Caco-2 (cell line): ENCODE measurements around the gene MCEE. TPM values are rescaled to one million over a fixed set of nuclear protein-coding genes. Genes with fewer than 3 reads are reported as not detected.

Experiments
- BruUV-seq: library from RNA; stranded (reverse); fragments of 400-500 nt; replicated peaks from 2 replicates; lab custom pipeline; 2021; lab: Mats Ljungman, UMichigan
- CTCF ChIA-PET: fragments of 300-600 bp; sonication (Branson Sonifier 250); formaldehyde crosslinking; loops from one replicate; lab custom pipeline; 2022; ENCODE audit warnings: antibody characterized with exemption; lab: Charles Lee
- POLR2A ChIA-PET: fragments of 300-600 bp; sonication (Branson Sonifier 250); formaldehyde crosslinking; loops from one replicate; lab custom pipeline; 2022; ENCODE audit warnings: antibody characterized with exemption; lab: Charles Lee
- DNase-seq, 2 experiments: peaks; one replicate each; pipeline versions ENCODE4 v3.0.0 to v3.0.0-alpha.2; 2020 to 2022
- H3K27me3 ChIP-seq: replicated peaks from 2 replicates; pipeline ENCODE4 v1.6.0; 2011; ENCODE audit warnings: low read length; ENCODE audit not compliant: control insufficient read depth, insufficient read depth
- H3K36me3 ChIP-seq: 2 replicates; pipeline ENCODE4 v1.5.1; 2011; ENCODE audit warnings: low read length; ENCODE audit not compliant: control insufficient read depth, insufficient read depth
- H3K4me1 ChIP-seq: fragments of 250-450 bp; sonication (Bioruptor Pico); 2 replicates; pipeline ENCODE4 v1.5.1; 2020; ENCODE audit warnings: mild to moderate bottlenecking
- H3K4me3 ChIP-seq: 2 replicates; pipeline ENCODE4 v1.5.1; 2011; ENCODE audit warnings: low read depth, mild to moderate bottlenecking, control low read depth, low read length
- H3K9me3 ChIP-seq: fragments of 250-450 bp; sonication (Bioruptor Pico); 2 replicates; pipeline ENCODE4 v1.5.1; 2020; ENCODE audit warnings: mild to moderate bottlenecking, moderate library complexity
- H3K27ac Mint-ChIP-seq: one replicate; pipeline ENCODE4 v1.8.0; 2022; ENCODE audit warnings: mixed read lengths; ENCODE audit not compliant: unreplicated experiment
- H3K27me3 Mint-ChIP-seq: one replicate; pipeline ENCODE4 v1.8.0; 2022; ENCODE audit warnings: mixed read lengths; ENCODE audit not compliant: insufficient read depth, unreplicated experiment
- H3K36me3 Mint-ChIP-seq: one replicate; pipeline ENCODE4 v1.8.0; 2022; ENCODE audit warnings: mild to moderate bottlenecking, mixed read lengths; ENCODE audit not compliant: insufficient read depth, unreplicated experiment
- H3K4me1 Mint-ChIP-seq: one replicate; pipeline ENCODE4 v1.8.0; 2022; ENCODE audit warnings: low read depth, mixed read lengths; ENCODE audit not compliant: unreplicated experiment
- H3K4me3 Mint-ChIP-seq: one replicate; pipeline ENCODE4 v1.8.0; 2022; ENCODE audit warnings: mild to moderate bottlenecking, moderate library complexity, mixed read lengths; ENCODE audit not compliant: unreplicated experiment
- H3K9me3 Mint-ChIP-seq: one replicate; pipeline ENCODE4 v1.8.0; 2022; ENCODE audit warnings: mixed read lengths; ENCODE audit not compliant: unreplicated experiment
- intact Hi-C: fragments of 100-400 bp; cut with micrococcal nuclease; formaldehyde crosslinking; loops from one replicate; pipeline ENCODE4 v1.10.0; 2022; ENCODE audit not compliant: unreplicated experiment
- total RNA-seq: library from RNA; stranded (reverse); gene quantifications from 2 replicates; pipeline ENCODE4 v1.2.3, GENCODE V29; 2022
- TF ChIP-seq, protein P1 (sequence below), 2 experiments: fragments of 200-600 bp in 1 of 2; IDR thresholded peaks; 1 replicate in 1 of 2; 2 replicates in 1 of 2; pipeline versions ENCODE4 v1.5.1 to v1.8.0; 2011 to 2022; ENCODE audit warnings: antibody characterized with exemption in 1 of 2, control low read depth in 1 of 2, inconsistent platforms in 1 of 2, low read depth in 1 of 2, low read length in 1 of 2, mild to moderate bottlenecking in 1 of 2, moderate library complexity in 1 of 2; ENCODE audit not compliant: insufficient read depth in 1 of 2, severe bottlenecking in 1 of 2, unreplicated experiment in 1 of 2

The MCEE gene
- total RNA-seq, 1 experiment from 2014 or later = 13.7 TPM

- no peaks in the 10 kb centered on the region for H3K27me3 Mint-ChIP-seq
- H3K4me3 ChIP-seq = no peak overlapping the region
- ChIA-PET POLR2A (no interaction called here), CTCF (no interaction called here)
- H3K36me3 ChIP-seq = no peaks in the 10 kb centered on the region; the same call in 1 of the 2 replicates
- H3K27me3 ChIP-seq = no peaks in the 10 kb centered on the region
- no peak for DNase-seq
- BruUV-seq = no TSS peak
- intact Hi-C loops = no loop called here
- TF ChIP-seq, protein P1, sequence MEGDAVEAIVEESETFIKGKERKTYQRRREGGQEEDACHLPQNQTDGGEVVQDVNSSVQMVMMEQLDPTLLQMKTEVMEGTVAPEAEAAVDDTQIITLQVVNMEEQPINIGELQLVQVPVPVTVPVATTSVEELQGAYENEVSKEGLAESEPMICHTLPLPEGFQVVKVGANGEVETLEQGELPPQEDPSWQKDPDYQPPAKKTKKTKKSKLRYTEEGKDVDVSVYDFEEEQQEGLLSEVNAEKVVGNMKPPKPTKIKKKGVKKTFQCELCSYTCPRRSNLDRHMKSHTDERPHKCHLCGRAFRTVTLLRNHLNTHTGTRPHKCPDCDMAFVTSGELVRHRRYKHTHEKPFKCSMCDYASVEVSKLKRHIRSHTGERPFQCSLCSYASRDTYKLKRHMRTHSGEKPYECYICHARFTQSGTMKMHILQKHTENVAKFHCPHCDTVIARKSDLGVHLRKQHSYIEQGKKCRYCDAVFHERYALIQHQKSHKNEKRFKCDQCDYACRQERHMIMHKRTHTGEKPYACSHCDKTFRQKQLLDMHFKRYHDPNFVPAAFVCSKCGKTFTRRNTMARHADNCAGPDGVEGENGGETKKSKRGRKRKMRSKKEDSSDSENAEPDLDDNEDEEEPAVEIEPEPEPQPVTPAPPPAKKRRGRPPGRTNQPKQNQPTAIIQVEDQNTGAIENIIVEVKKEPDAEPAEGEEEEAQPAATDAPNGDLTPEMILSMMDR (IDR thresholded peaks at IDR 0.05; ENCODE audit: insufficient read depth in 1 of 2, low read depth in 1 of 2, low read length in 1 of 2, severe bottlenecking in 1 of 2, unreplicated experiment in 1 of 2) = no peak
- peaks cover 10% of the 10 kb centered on the region for H3K4me1 Mint-ChIP-seq
- H3K9me3 ChIP-seq = no peaks in the 10 kb centered on the region
- H3K9me3 Mint-ChIP-seq = no peaks in the 10 kb centered on the region
- peak overlapping the region; percentile 24 for H3K27ac Mint-ChIP-seq
- no peak overlapping the region for H3K4me3 Mint-ChIP-seq
- H3K36me3 Mint-ChIP-seq = peaks cover 52% of the 10 kb centered on the region
- H3K4me1 ChIP-seq = 0 out of 2 replicates have a peak, but pooled peaks cover 4% of the 10 kb centered on the region
These were observed 58.2 kb downstream of the MCEE start for GRCh38 chr2:71071681-71072398.

DNA sequence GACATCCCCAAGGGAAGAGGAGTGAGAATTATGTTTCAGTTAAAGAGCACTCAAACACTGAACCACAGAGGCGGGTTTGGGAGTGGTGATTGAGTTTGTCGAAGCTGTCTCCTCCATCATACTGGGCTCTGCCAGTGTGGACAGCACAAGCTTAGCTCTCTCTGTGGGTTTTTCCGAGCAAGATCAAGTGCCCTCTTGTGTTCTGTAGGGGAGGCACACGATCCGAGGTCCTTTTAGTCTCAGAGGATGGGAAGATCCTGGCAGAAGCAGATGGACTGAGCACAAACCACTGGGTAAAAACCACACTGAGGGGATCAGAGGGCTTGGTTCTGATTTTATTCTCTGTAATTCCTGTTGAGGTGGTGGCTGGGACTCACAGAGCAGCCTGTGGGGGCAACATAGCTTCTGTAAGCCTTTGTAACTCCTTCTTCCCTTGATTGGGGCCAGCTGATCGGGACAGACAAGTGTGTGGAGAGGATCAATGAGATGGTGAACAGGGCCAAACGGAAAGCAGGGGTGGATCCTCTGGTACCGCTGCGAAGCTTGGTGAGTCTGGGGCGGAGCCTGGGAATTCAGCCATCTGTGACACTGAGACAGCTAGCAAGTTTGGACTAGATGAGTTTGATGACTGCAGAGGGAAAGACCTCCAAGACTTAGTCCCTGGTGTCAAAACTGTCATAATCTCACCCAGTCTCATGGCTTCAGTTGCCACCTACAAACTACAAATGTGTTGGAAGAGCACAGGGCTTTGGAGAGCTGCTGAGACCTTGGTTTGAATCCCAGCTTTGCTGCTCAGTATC lies 59.5 kb downstream of the MCEE start:
- Mint-ChIP-seq H3K27ac (no peak overlapping the region), H3K36me3 (peaks cover 48% of the 10 kb centered on the region), H3K27me3 (no peaks in the 10 kb centered on the region), H3K4me1 (peaks cover 10% of the 10 kb centered on the region), H3K4me3 (no peak overlapping the region), H3K9me3 (no peaks in the 10 kb centered on the region)
- no peak overlapping the region for H3K4me3 ChIP-seq
- BruUV-seq = no TSS peak
- H3K36me3 ChIP-seq = no peaks in the 10 kb centered on the region; the same call in 1 of the 2 replicates
- H3K27me3 ChIP-seq = no peaks in the 10 kb centered on the region
- CTCF ChIA-PET = interaction anchor here (0.6 to 2.2 kb wide), 3 partner anchors 11 to 128 kb away, joined by 3 to 18 read pairs (median 5); no protein-coding TSS in a partner anchor
- TF ChIP-seq, protein P1 (IDR thresholded peaks at IDR 0.05; ENCODE audit: insufficient read depth in 1 of 2, low read depth in 1 of 2, low read length in 1 of 2, severe bottlenecking in 1 of 2, unreplicated experiment in 1 of 2) = peak; percentile 37 to 53
- H3K4me1 ChIP-seq = 0 out of 2 replicates have a peak, but pooled peaks cover 4% of the 10 kb centered on the region
- H3K9me3 ChIP-seq = no peaks in the 10 kb centered on the region
- intact Hi-C loops = loop anchor here (1.0 kb wide), 1 partner anchor 47 kb away; no protein-coding TSS in a partner anchor
- POLR2A ChIA-PET = no interaction called here
- peak; percentile 47 for DNase-seq

GRCh38 chr2:71069376-71069775 lies 60.7 kb downstream of the MCEE start:
- Mint-ChIP-seq H3K27ac (no peak overlapping the region), H3K27me3 (no peaks in the 10 kb centered on the region), H3K36me3 (peaks cover 42% of the 10 kb centered on the region), H3K9me3 (no peaks in the 10 kb centered on the region), H3K4me1 (peaks cover 10% of the 10 kb centered on the region), H3K4me3 (peak overlapping the region; percentile 76)
- DNase-seq = no peak
- Histone ChIP-seq H3K4me1 (0 out of 2 replicates have a peak, but pooled peaks cover 4% of the 10 kb centered on the region), H3K4me3 (peak overlapping the region; percentile 71), H3K27me3 (no peaks in the 10 kb centered on the region), H3K9me3 (no peaks in the 10 kb centered on the region), H3K36me3 (no peaks in the 10 kb centered on the region; the same call in 1 of the 2 replicates)
- ChIA-PET CTCF (interaction anchor here (1.3 to 2.2 kb wide), 3 partner anchors 10 to 46 kb away, joined by 5 to 18 read pairs (median 6); no protein-coding TSS in a partner anchor), POLR2A (interaction anchor here (0.9 to 1.8 kb wide), 4 partner anchors 20 to 41 kb away, joined by 3 to 8 read pairs (median 5); no protein-coding TSS in a partner anchor)
- intact Hi-C loops = loop anchor here (2.0 kb wide), 1 partner anchor 75 kb away; the partner anchor contains the start of gene TEX261
- TF ChIP-seq, protein P1 (IDR thresholded peaks at IDR 0.05; ENCODE audit: insufficient read depth in 1 of 2, low read depth in 1 of 2, low read length in 1 of 2, severe bottlenecking in 1 of 2, unreplicated experiment in 1 of 2) = no peak
- TSS peak; percentile 58 for BruUV-seq
